ENCODE data around the gene MBLAC2.

DNA sequence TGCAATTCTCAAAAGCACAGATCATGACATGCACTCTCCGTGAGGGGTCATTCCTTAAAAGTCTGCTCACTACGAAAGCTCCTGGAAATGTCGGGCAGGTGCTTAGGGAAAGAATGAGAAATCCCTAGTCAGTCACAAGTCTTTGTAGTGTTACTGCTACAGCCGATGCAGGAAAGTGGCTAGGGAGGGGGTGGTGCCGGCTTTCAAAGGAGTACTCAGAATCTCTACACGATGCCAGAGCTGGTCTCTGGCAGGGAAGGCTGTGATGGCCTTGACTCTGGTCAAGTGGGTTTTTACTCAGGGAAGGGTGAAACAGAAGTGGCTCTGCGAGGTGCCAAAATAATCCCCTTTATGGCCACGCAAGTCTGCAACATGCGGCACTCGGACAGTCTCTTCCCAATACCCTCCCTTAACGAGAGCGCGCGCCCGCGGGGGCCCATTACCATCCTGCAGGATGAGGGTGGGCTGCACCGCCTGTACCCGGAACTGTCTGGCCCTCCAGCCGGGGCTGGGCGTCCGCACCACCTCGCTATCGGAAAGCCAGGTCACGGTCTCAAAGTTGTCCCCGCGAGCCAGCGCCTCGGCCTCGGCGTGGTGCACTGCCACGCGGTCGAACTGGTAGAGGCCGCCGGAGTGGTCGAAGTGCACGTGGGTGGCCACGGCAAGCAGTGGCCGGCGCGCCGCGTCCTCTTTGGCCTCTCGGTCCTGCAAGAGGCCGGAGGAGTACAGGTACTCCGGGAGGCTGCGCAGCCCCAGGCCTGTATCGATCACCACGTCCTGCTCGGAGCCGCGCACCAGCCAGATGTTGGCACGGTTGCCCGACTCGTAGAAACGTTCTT lies 956 bp downstream of the MBLAC2 start:
- TF ChIP-seq POLR2AphosphoS5 (IDR thresholded peaks at IDR 0.05) (no peak), POLR2A (IDR thresholded peaks at IDR 0.05) (no peak)
- TF ChIP-seq, protein P1, sequence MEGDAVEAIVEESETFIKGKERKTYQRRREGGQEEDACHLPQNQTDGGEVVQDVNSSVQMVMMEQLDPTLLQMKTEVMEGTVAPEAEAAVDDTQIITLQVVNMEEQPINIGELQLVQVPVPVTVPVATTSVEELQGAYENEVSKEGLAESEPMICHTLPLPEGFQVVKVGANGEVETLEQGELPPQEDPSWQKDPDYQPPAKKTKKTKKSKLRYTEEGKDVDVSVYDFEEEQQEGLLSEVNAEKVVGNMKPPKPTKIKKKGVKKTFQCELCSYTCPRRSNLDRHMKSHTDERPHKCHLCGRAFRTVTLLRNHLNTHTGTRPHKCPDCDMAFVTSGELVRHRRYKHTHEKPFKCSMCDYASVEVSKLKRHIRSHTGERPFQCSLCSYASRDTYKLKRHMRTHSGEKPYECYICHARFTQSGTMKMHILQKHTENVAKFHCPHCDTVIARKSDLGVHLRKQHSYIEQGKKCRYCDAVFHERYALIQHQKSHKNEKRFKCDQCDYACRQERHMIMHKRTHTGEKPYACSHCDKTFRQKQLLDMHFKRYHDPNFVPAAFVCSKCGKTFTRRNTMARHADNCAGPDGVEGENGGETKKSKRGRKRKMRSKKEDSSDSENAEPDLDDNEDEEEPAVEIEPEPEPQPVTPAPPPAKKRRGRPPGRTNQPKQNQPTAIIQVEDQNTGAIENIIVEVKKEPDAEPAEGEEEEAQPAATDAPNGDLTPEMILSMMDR (IDR thresholded peaks at IDR 0.05), result no peak
